ENCODE measurements around the gene PHKG1.
"Not testable (repeated sequence)": the region's sequence is repeated elsewhere in the genome, so short reads cannot be mapped to it uniquely, and the experiment has no call there.

- not testable (repeated sequence) for TF ChIP-seq CTCF (IDR thresholded peaks at IDR 0.05; ENCODE audit: low read length); EZH2 (IDR thresholded peaks at IDR 0.05; ENCODE audit: borderline replicate concordance, low read length)
These were observed 5.6 kb upstream of the PHKG1 start for GRCh38 chr7:56098187-56099008.
